NCI-H345 treated with DMSO at 0.1 percent for 48 hours (cell line): ENCODE results near the gene MUC3A.

Experiments used
- DNase-seq: peaks from one replicate; lab custom pipeline; 2025; ENCODE audit not compliant: unreplicated experiment; lab: John Stamatoyannopoulos, UW

Gene MUC3A

DNA sequence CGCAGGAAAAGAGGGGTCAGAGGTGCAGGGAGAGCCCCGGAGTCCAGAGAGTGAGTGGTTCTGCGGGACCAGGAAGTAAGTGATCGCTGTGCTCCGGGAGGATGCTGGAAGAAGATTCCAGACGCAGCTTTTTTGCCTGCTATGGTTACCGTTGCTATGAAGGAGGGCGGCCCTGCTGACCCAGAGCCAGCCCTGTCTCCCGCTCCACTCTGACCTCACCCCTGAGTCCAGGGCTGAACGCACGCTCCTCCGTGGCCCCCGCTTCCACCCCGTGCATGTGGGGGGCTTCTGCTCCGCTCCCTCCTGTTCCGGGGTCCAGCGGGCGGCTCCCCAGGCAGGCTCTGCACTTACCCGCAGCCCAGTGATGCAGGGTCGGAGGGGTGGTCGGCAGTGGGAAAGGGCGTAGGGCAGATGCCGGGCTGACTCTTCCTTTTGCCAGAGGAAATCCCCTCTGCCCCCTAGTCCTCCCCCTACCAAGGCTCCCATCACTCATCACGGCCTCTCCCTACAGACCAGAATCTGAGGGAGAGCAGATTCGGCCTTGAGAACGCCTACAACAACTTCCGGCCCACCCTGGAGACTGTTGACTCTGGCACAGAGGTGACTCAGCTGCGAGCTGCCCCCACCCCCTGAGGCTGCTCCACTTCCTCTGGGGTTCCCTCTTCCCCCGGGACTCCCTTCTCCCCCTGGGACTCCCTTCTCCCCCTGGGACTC, 67.9 kb downstream of the MUC3A start:
- no peak for DNase-seq
